ENCODE measurements around the gene SEMA3G. TPM values are rescaled to one million over a fixed set of nuclear protein-coding genes. Genes with fewer than 3 reads are reported as not detected.

Gene SEMA3G
- total RNA-seq, 1 experiment from 2014 or later = not detected

GRCh38 chr3:52405601-52406110, 39.2 kb downstream of the SEMA3G start:
- peaks cover 6% of the 10 kb centered on the region for H3K36me3 ChIP-seq (ENCODE audit: insufficient read depth, low read length, poor library complexity, severe bottlenecking)
- no TSS peak for BruUV-seq (replicated peaks)
- intact Hi-C loops (cut with micrococcal nuclease; ENCODE audit: unreplicated experiment) = no loop called here

DNA sequence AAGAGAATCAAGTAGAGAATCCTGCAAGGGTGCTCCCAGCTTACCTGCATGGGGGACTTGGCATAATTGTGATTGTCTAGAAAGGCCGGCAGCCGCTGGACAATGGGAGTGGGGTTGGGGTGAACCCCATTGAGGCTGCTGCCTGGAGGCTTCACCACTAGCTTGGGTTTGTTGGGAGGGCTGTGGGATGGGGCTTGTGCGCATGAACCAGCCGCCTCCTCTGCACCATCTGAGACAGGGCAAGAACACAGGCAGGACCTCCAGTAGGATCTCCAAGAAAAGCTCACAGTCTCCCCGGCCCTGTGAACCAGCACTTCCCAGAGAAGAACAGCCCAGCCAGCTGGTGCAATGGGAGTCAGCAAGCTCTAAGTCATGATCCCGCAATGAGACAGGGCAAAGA, 39.8 kb downstream of the SEMA3G start:
- ChIA-PET CTCF (no interaction called here), POLR2A (ENCODE audit: low non-redundant PET) (no interaction called here)
- no peak for DNase-seq (ENCODE audit: low spot score)
- Histone ChIP-seq H3K4me3 (ENCODE audit: low read depth, low read length, poor library complexity, severe bottlenecking) (no peak overlapping the region), H3K27ac (ENCODE audit: low read depth, low read length, poor library complexity, severe bottlenecking) (no peak overlapping the region), H3K9me3 (ENCODE audit: low read depth, low read length, poor library complexity, severe bottlenecking) (no peaks in the 10 kb centered on the region), H3K36me3 (ENCODE audit: insufficient read depth, low read length, poor library complexity, severe bottlenecking) (peaks cover 6% of the 10 kb centered on the region), H3K27me3 (replicated peaks; ENCODE audit: insufficient read depth, low read depth, low read length, poor library complexity) (no peaks in the 10 kb centered on the region), H3K4me1 (ENCODE audit: insufficient read depth, low read length, poor library complexity, severe bottlenecking) (peaks cover 4% of the 10 kb centered on the region)
- TF ChIP-seq, protein P1, sequence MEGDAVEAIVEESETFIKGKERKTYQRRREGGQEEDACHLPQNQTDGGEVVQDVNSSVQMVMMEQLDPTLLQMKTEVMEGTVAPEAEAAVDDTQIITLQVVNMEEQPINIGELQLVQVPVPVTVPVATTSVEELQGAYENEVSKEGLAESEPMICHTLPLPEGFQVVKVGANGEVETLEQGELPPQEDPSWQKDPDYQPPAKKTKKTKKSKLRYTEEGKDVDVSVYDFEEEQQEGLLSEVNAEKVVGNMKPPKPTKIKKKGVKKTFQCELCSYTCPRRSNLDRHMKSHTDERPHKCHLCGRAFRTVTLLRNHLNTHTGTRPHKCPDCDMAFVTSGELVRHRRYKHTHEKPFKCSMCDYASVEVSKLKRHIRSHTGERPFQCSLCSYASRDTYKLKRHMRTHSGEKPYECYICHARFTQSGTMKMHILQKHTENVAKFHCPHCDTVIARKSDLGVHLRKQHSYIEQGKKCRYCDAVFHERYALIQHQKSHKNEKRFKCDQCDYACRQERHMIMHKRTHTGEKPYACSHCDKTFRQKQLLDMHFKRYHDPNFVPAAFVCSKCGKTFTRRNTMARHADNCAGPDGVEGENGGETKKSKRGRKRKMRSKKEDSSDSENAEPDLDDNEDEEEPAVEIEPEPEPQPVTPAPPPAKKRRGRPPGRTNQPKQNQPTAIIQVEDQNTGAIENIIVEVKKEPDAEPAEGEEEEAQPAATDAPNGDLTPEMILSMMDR (conservative IDR thresholded peaks at IDR 0.05; ENCODE audit: low read depth, low read length) = no peak
- TF ChIP-seq EZH2 (IDR thresholded peaks at IDR 0.05; ENCODE audit: borderline replicate concordance, low read depth, low read length, poor library complexity, severe bottlenecking) = no peak
- BruUV-seq (replicated peaks) = no TSS peak
- intact Hi-C loops (cut with micrococcal nuclease; ENCODE audit: unreplicated experiment) = no loop called here

More at GRCh38 chr3:52405601-52406110, 39.2 kb downstream of the SEMA3G start:
- Histone ChIP-seq H3K27me3 (replicated peaks; ENCODE audit: insufficient read depth, low read depth, low read length, poor library complexity) (no peaks in the 10 kb centered on the region), H3K4me1 (ENCODE audit: insufficient read depth, low read length, poor library complexity, severe bottlenecking) (peaks cover 4% of the 10 kb centered on the region), H3K9me3 (ENCODE audit: low read depth, low read length, poor library complexity, severe bottlenecking) (no peaks in the 10 kb centered on the region), H3K27ac (ENCODE audit: low read depth, low read length, poor library complexity, severe bottlenecking) (no peak overlapping the region), H3K4me3 (ENCODE audit: low read depth, low read length, poor library complexity, severe bottlenecking) (no peak overlapping the region)
- DNase-seq (ENCODE audit: low spot score) = no peak
- CTCF ChIA-PET = no interaction called here
- TF ChIP-seq, protein P1 (conservative IDR thresholded peaks at IDR 0.05; ENCODE audit: low read depth, low read length) = no peak
- no peak for TF ChIP-seq EZH2 (IDR thresholded peaks at IDR 0.05; ENCODE audit: borderline replicate concordance, low read depth, low read length, poor library complexity, severe bottlenecking)
- POLR2A ChIA-PET (ENCODE audit: low non-redundant PET) = interaction anchor here (0.6 kb wide), 2 partner anchors 45 to 1192 kb away, joined by 11 to 17 read pairs; no protein-coding TSS in a partner anchor

GRCh38 chr3:52404391-52404790, 40.5 kb downstream of the SEMA3G start:
- H3K27ac ChIP-seq (ENCODE audit: low read depth, low read length, poor library complexity, severe bottlenecking) = no peak overlapping the region
- peaks cover 6% of the 10 kb centered on the region for H3K36me3 ChIP-seq (ENCODE audit: insufficient read depth, low read length, poor library complexity, severe bottlenecking)
- POLR2A ChIA-PET (ENCODE audit: low non-redundant PET) = no interaction called here
- H3K9me3 ChIP-seq (ENCODE audit: low read depth, low read length, poor library complexity, severe bottlenecking) = no peaks in the 10 kb centered on the region
- DNase-seq (ENCODE audit: low spot score) = no peak
- CTCF ChIA-PET = no interaction called here
- H3K4me3 ChIP-seq (ENCODE audit: low read depth, low read length, poor library complexity, severe bottlenecking) = no peak overlapping the region
- BruUV-seq (replicated peaks) = no TSS peak
- H3K4me1 ChIP-seq (ENCODE audit: insufficient read depth, low read length, poor library complexity, severe bottlenecking) = peaks cover 4% of the 10 kb centered on the region
- intact Hi-C loops (cut with micrococcal nuclease; ENCODE audit: unreplicated experiment) = no loop called here
- no peaks in the 10 kb centered on the region for H3K27me3 ChIP-seq (replicated peaks; ENCODE audit: insufficient read depth, low read depth, low read length, poor library complexity)
- TF ChIP-seq EZH2 (IDR thresholded peaks at IDR 0.05; ENCODE audit: borderline replicate concordance, low read depth, low read length, poor library complexity, severe bottlenecking) = no peak
- TF ChIP-seq, protein P1 (conservative IDR thresholded peaks at IDR 0.05; ENCODE audit: low read depth, low read length) = no peak
